Stimulated activated CD8-positive, alpha-beta memory T cell treated with anti-CD3 and anti-CD28 coated beads, Interleukin-7, amount 100 ng/mL, for 1 hour (primary cell): ENCODE data around the gene AMHR2.
"Not testable (repeated sequence)": the region's sequence is repeated elsewhere in the genome, so short reads cannot be mapped to it uniquely, and the experiment has no call there.

Experiments
- DNase-seq, 2 donors: peaks; one replicate each; pipeline ENCODE4 v3.0.0-alpha.2; 2020; ENCODE audit warnings: low read depth in 2 of 2

AMHR2 gene

GRCh38 chr12:53423597-53423996 lies at the start of gene AMHR2:
Gene AMHR2, plus strand, starts transcription at chr12:53423855. Its CDS starts 80 bp downstream, at chr12:53423935.
- no peak for DNase-seq

GRCh38 chr12:53374277-53374676 lies 49.4 kb upstream of the AMHR2 start:
- DNase-seq = not testable (repeated sequence)

GRCh38 chr12:53376747-53377146 lies 46.9 kb upstream of the AMHR2 start:
- no peak for DNase-seq

- DNase-seq = no peak
Observed at GRCh38 chr12:53378222-53378621, 45.4 kb upstream of the AMHR2 start.

- DNase-seq = no peak
Observed at GRCh38 chr12:53378724-53379388, 44.8 kb upstream of the AMHR2 start.

GRCh38 chr12:53379389-53380103 lies 44.1 kb upstream of the AMHR2 start:
- peak in 1 of 2 donors; percentile 96 for DNase-seq

GRCh38 chr12:53380104-53380793 lies 43.4 kb upstream of the AMHR2 start, which contains the start of gene SP1:
Gene SP1, plus strand, starts transcription at chr12:53380176. Its CDS starts 116 bp downstream, at chr12:53380292.
- DNase-seq = peak; percentile 62 to 99

- no peak for DNase-seq
Observed at GRCh38 chr12:53380794-53381730, 42.6 kb upstream of the AMHR2 start.

- no peak for DNase-seq
Observed at GRCh38 chr12:53381731-53382630, 41.7 kb upstream of the AMHR2 start.

- DNase-seq = no peak
Observed at GRCh38 chr12:53383258-53383657, 40.4 kb upstream of the AMHR2 start.

GRCh38 chr12:53386381-53386780 lies 37.3 kb upstream of the AMHR2 start:
- DNase-seq = not testable (repeated sequence)

GRCh38 chr12:53388932-53389331 lies 34.7 kb upstream of the AMHR2 start:
- DNase-seq = no peak

GRCh38 chr12:53389702-53390101 lies 34.0 kb upstream of the AMHR2 start:
- DNase-seq = no peak

GRCh38 chr12:53391724-53392123 lies 31.9 kb upstream of the AMHR2 start:
- no peak for DNase-seq

- DNase-seq = no peak
Observed at GRCh38 chr12:53399896-53400295, 23.8 kb upstream of the AMHR2 start.

- DNase-seq = not testable (repeated sequence)
Observed at GRCh38 chr12:53402351-53402750, 21.3 kb upstream of the AMHR2 start.

GRCh38 chr12:53402871-53403270 lies 20.8 kb upstream of the AMHR2 start:
- no peak for DNase-seq

- DNase-seq = no peak
Observed at GRCh38 chr12:53410951-53411350, 12.7 kb upstream of the AMHR2 start.

- no peak for DNase-seq
Observed at GRCh38 chr12:53413485-53414204, 10.0 kb upstream of the AMHR2 start.
